IPS-NIHi7 (cell line): Measurements from ENCODE around the gene C3orf22.
A peak's percentile ranks its signal among the peaks of the same experiment; 100 is the strongest.
"Not testable (repeated sequence)": the region's sequence is repeated elsewhere in the genome, so short reads cannot be mapped to it uniquely, and the experiment has no call there.

Experiments
- DNase-seq: peaks from one replicate; pipeline ENCODE4 v3.0.0; 2012; ENCODE audit warnings: mixed read lengths; ENCODE audit errors: extremely low spot score

The C3orf22 gene

DNA sequence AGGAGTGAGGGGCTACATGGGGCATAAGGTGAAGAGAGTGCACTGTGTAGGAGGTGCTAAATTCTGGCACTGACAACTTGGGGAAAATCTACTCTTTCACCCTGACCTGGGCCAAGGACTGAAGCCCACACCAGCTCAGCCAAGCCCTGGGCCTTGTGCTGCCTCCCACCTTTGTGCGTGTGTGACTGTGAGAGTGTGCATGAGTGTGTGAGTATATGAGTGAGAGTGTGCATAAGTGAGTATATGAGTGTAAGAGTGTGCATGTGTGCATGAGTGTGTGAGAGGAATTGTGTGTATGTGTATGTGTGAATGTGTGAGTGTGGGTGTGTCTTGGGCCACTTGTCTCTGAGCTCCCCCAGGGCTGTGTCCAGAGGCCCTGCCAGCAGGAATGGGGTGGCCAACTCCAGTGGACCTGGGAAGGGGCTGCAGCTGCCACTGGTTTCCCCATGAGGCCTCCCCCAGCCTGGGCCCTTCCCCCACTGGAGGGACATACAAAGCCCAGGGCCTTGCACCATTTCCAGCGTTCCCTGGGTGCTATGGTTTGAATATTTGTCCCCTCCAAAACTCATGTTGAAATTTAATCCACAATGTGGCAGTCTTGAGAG is 15.2 kb downstream of the C3orf22 start:
- DNase-seq, result no peak

GRCh38 chr3:126542340-126543241 is 16.1 kb downstream of the C3orf22 start:
- peak; percentile 14 for DNase-seq

DNA sequence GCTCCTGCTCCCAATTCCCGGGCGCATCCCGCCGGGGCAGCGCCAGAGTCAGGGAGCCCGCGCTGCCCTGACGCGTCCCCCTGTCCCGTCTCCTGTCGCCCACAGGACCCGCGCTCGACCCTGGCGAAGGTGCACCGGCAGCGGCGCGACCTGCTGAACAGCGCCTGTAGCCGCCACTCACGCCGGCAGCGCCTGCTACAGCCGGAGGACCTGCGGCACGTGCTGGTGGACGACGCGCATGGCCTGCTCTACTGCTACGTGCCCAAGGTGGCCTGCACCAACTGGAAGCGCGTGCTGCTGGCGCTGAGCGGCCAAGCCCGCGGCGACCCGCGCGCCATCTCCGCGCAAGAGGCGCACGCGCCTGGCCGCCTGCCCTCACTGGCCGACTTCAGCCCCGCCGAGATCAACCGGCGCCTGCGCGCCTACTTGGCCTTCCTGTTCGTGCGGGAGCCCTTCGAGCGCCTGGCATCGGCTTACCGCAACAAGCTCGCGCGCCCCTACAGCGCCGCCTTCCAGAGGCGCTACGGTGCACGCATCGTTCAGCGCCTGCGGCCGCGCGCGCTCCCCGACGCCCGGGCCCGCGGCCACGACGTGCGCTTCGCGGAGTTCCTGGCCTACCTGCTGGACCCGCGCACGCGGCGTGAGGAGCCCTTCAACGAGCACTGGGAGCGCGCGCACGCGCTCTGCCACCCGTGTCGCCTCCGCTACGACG is 16.9 kb downstream of the C3orf22 start:
- no peak for DNase-seq

DNA sequence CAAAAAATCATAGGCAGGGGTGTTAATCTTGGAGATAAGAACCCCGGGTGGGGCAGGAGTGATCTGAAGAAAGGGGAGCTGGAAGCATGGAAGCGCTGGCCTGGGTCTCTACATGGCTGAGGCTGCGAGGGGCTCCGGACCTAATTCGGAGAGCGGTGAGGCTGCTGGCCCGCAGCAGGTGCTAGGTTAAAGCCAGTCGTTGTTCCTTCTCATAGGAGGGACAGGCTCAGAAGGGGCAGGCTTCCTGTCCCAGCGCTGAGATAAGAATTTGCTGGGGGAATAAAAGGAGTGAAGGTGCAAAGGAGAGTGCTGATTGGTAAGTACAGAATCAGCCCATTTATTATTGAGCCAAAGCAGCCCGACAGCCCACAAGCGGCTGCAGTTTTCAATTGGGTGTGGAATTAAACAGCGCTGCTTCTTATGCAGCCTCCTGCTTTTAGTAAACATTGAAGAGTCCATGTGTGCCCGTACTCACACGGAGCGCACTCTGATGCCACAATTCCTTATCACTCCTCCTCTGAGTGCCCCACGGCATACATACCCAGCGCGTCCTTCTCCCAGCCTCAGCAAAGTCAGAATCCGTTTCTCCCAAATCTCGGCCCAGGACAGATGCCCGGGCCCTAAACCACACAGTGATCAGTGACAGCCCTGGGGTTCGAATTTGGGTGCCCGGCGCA is 17.6 kb downstream of the C3orf22 start:
- no peak for DNase-seq

GRCh38 chr3:126540342-126540849 is 18.3 kb downstream of the C3orf22 start:
- DNase-seq, result no peak

- no peak for DNase-seq
Measured at GRCh38 chr3:126539558-126540250, 19.0 kb downstream of the C3orf22 start.

- no peak for DNase-seq
Measured at GRCh38 chr3:126538966-126539365, 19.8 kb downstream of the C3orf22 start.

GRCh38 chr3:126538316-126538715 is 20.4 kb downstream of the C3orf22 start:
- no peak for DNase-seq

GRCh38 chr3:126537730-126538281 is 20.9 kb downstream of the C3orf22 start:
- no peak for DNase-seq

GRCh38 chr3:126537116-126537729 is 21.5 kb downstream of the C3orf22 start:
- no peak for DNase-seq

- DNase-seq, result no peak
Measured at GRCh38 chr3:126536126-126536525, 22.6 kb downstream of the C3orf22 start.

GRCh38 chr3:126535636-126536035 is 23.1 kb downstream of the C3orf22 start:
- no peak for DNase-seq

DNA sequence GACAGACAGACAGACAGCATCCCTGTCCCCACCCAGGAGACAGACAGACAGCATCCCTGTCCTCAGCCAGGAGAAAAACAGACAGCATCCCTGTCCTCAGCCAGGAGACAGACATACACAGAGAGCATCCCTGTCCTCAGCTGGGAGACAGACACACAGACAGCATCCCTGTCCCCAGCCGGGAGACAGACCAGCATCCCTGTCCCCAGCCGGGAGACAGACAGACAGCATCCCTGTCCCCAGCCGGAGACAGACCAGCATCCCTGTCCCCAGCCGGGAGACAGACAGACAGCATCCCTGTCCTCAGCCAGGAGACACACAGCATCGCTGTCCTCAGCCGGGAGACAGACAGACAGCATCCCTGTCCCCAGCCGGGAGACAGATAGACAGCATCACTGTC is 24.0 kb downstream of the C3orf22 start:
- not testable (repeated sequence) for DNase-seq

- no peak for DNase-seq
Measured at GRCh38 chr3:126533506-126533905, 25.2 kb downstream of the C3orf22 start.

DNA sequence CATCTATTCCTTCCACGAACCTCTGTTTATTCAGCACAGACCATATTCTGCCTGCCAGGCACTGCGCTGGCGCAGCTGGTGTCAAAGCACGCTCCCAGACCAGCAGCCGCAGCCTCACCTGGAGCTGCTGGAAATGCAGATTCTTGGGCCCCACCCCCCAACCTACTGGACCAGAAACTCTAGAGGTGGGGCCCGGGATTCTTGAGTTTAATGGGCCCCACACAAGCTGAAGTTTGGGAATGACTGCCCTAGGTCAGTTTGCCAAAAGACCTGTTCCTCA is 27.7 kb downstream of the C3orf22 start:
- DNase-seq, result no peak

- DNase-seq, result no peak
Measured at GRCh38 chr3:126530171-126531050, 28.3 kb downstream of the C3orf22 start.

GRCh38 chr3:126529585-126530170 is 29.1 kb downstream of the C3orf22 start:
- no peak for DNase-seq

DNA sequence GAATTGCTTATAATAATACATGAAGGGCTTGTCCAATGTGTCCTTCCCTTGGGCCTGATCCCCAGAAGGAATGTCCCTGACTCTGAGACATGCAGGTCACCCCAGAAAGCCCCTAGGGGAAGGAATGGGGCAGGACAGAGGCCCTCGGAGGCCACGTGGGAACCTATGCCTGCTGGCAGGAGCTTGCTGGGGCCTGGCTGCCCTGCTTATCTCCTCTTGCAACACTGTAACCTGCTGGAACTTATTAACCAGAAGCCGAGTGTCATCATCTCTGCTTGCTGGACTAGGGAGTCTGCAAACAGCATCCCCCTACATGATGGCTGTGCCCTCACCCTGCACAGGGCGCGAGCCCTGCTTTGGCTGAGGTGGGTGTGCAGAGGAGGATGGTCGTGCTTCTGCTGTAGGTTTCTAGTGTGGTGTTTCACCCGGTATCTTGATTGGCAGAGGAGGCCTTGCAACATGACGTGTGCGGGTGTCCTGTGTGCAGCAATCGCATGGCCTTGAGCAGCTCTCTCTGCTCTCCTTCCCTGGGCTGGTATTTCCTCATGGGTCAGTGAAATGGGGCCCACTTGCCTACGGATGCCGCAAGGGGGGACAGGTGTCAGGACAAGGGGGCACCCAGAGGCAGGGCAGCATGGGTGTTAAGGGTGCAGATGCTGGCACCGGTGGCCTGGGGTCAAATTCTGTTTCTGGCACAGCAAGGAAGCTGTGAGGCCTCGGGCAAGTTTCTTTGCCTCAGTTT is 29.8 kb downstream of the C3orf22 start:
- no peak for DNase-seq

DNA sequence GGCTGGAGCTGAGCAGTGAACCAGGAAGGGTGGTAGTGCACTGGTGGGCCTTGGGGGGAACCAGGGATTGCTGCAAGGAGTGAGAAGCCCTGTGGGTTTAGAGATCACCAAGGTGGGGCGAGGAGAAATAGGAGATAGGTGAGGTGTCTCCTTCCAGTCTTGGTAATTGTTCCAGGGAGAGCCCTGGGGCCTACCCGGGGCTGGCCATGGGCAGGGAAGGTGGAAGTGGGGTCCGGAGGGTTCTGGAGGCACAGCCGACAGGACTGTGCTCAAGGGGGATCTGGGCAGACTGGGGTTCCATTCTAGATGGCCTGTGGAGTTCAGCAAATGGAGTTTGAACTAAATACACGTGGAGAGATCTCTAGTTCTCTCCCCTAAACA is 30.3 kb downstream of the C3orf22 start:
- DNase-seq, result no peak
